Prostate gland (tissue), 2 donors: ENCODE data around the gene RAX2. TPM values are rescaled to one million over a fixed set of nuclear protein-coding genes. Genes with fewer than 3 reads are reported as not detected.
"Not testable (repeated sequence)": the region's sequence is repeated elsewhere in the genome, so short reads cannot be mapped to it uniquely, and the experiment has no call there.

ENCODE experiments used
- DNase-seq: peaks from one replicate; pipeline ENCODE4 v3.0.0-alpha.2; 2019; ENCODE audit warnings: low spot score
- H3K27ac ChIP-seq, 2 donors: fragments of 200-600 bp; sonication (generic); 2 replicates each; pipeline ENCODE4 v1.5.1; 2017 to 2019
- H3K27me3 ChIP-seq: fragments of 200-600 bp; sonication (generic); replicated peaks from 2 replicates; pipeline ENCODE4 v1.5.1; 2019; ENCODE audit not compliant: insufficient read depth
- H3K36me3 ChIP-seq, 2 donors: fragments of 200-600 bp; sonication (generic); 1 replicate in 1 of 2; 2 replicates in 1 of 2; pipeline versions ENCODE4 v1.5.1 to v1.8.1; 2017 to 2019
- H3K4me1 ChIP-seq: fragments of 200-600 bp; sonication (generic); replicated peaks from 2 replicates; pipeline ENCODE4 v1.5.1; 2019
- H3K4me3 ChIP-seq, 2 donors: fragments of 200-600 bp; sonication (generic); 2 replicates each; pipeline ENCODE4 v1.5.1; 2017 to 2019
- H3K9me3 ChIP-seq: fragments of 200-600 bp; sonication (generic); 2 replicates; pipeline ENCODE4 v1.5.1; 2017
- CTCF ChIP-seq, 4 experiments: fragments of 200-600 bp in 2 of 4; fragments of 450-650 bp in 2 of 4; sonication (generic) in 2 of 4; IDR thresholded peaks; 1 replicate in 3 of 4; 2 replicates in 1 of 4; pipeline ENCODE4 v1.5.1; 2016 to 2019; ENCODE audit warnings: antibody characterized with exemption in 4 of 4, mild to moderate bottlenecking in 2 of 4, moderate library complexity in 2 of 4
- POLR2A ChIP-seq: fragments of 450-650 bp; IDR thresholded peaks from one replicate; pipeline ENCODE4 v1.6.1; 2016; ENCODE audit warnings: antibody characterized with exemption, mild to moderate bottlenecking
- POLR2AphosphoS5 ChIP-seq: sonication (generic); formaldehyde crosslinking; IDR thresholded peaks from one replicate; pipeline ENCODE4 v1.6.1; 2017; ENCODE audit warnings: antibody characterized with exemption
- WGBS: methylation state at CpG from one replicate; pipeline ENCODE4 v1.1.5; 2018; 5-methylcytosine and 5-hydroxymethylcytosine counted together
- intact Hi-C: fragments of 100-400 bp; cut with DNase I; formaldehyde crosslinking; loops from one replicate; pipeline ENCODE4 v1.14.2; 2022
- total RNA-seq, 2 donors: library from RNA; depleted of rRNA; stranded (reverse); fragments of >200 nt; gene quantifications; one replicate each; pipeline ENCODE4 v1.1.0, GENCODE V29; 2016

RAX2 gene
- total RNA-seq, 2 donors from 2014 or later, result not detected

DNA sequence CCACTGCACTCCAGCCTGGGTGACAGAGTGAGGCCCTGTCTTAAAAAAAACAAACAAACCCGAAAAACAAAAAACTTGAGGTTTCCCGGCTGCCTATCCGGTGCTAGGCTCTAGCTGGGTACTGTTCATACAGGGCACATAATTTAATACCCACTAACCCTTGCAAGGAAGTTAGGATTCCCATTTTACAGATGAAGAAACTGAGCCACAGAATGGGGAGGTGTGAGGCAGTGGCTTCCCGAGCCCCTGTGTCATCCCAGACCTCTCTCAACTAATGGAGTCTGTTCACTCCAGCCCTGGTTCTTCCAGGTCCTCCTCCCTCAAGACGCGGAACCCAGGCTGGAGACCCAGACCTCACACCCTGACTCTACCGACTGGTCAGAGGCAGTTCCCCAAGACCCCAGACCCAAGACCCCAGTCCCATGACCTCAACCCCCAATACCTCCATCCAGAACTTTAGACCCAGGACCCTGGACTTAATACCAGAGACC is 11.1 kb downstream of the RAX2 start:
- Histone ChIP-seq H3K27me3 (no peaks in the 10 kb centered on the region), H3K9me3 (no peaks in the 10 kb centered on the region), H3K36me3 (peaks cover 0 to 4% of the 10 kb centered on the region in 2 donors), H3K4me3 (peak overlapping the region; percentile 66 to 78), H3K27ac (peak overlapping the region; percentile 96 to 99), H3K4me1 (peaks cover 3% of the 10 kb centered on the region)
- TF ChIP-seq CTCF (IDR thresholded peaks at IDR 0.05), result no peak
- TF ChIP-seq POLR2AphosphoS5, result no peak
- no peak for TF ChIP-seq POLR2A
- no peak for DNase-seq
- WGBS, result 32% methylated on average over 7 of the region's 7 CpGs
- intact Hi-C loops, result loop anchor here (5.0 kb wide), 1 partner anchor 226 kb away; the partner anchor contains the start of gene EEF2

DNA sequence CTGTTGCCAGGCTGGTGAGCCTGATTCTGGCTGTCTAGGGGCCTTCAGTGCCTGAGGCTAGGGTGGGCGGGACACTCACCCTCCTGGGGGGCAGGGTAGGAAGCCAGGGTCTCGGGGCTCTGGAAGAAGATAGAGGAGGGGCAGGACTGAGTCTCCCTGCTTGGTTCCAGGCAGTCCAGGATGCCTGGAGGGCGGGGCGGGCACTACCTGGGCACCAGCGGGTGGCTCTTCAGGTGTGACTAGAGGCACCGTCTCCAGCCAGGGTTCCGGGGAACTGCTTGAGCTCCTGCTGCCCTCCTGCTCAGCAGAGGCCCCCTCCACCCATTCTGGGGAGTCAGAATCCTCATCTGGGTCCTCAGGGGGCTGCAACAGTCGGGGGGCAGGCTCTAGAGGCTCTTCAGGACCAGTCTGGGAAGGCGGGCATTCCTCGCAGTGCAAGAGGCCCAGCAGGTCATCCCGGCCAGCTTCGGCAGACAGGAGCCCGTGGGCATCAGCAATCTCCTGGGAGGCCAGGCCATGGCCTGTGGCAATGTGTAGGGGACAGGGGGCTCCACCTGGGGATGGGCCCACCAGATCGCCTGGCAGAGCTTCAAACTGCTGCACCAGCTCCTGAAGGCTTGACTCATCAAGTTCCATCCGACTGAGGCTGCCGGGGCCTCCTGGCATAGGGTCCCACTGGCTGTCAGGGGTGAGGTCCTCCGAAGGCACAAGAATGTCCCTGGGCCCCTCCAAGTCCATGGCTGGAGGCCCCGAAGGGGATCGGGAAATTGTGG is 12.4 kb downstream of the RAX2 start:
- peak overlapping the region in 1 of 2 donors; percentile 3 for H3K4me3 ChIP-seq
- no peak overlapping the region for H3K27ac ChIP-seq
- 87% methylated on average over 18 of the region's 19 CpGs for WGBS
- H3K36me3 ChIP-seq, result no peaks in the 10 kb centered on the region
- H3K27me3 ChIP-seq, result no peaks in the 10 kb centered on the region
- H3K4me1 ChIP-seq, result peaks cover 3% of the 10 kb centered on the region
- DNase-seq, result no peak
- no peaks in the 10 kb centered on the region for H3K9me3 ChIP-seq
- intact Hi-C loops, result loop anchor here (5.0 kb wide), 1 partner anchor 228 kb away; the partner anchor contains the start of gene EEF2
- TF ChIP-seq POLR2A (no peak), POLR2AphosphoS5 (no peak), CTCF (IDR thresholded peaks at IDR 0.05) (no peak)

- H3K4me1 ChIP-seq, H3K9me3 ChIP-seq, H3K4me3 ChIP-seq, intact Hi-C loops, H3K27me3 ChIP-seq, H3K27ac ChIP-seq, DNase-seq, H3K36me3 ChIP-seq: not testable (repeated sequence)
- 98% methylated on average over 13 of the region's 13 CpGs for WGBS
These were observed 13.7 kb downstream of the RAX2 start for GRCh38 chr19:3758297-3758696.

GRCh38 chr19:3757705-3758104 is 14.3 kb downstream of the RAX2 start:
- intact Hi-C loops, H3K4me1 ChIP-seq, DNase-seq, H3K27me3 ChIP-seq, H3K4me3 ChIP-seq, H3K9me3 ChIP-seq, H3K27ac ChIP-seq, H3K36me3 ChIP-seq: not testable (repeated sequence)
- 93% methylated on average over 7 of the region's 7 CpGs for WGBS

- WGBS, result 91% methylated on average over 46 of the region's 51 CpGs
- H3K27me3 ChIP-seq, result no peaks in the 10 kb centered on the region
- DNase-seq, result no peak
- TF ChIP-seq CTCF (IDR thresholded peaks at IDR 0.05) (no peak), POLR2A (no peak), POLR2AphosphoS5 (no peak)
- H3K36me3 ChIP-seq, result peaks cover 0 to 9% of the 10 kb centered on the region in 2 donors
- no peak overlapping the region for H3K4me3 ChIP-seq
- no peaks in the 10 kb centered on the region for H3K9me3 ChIP-seq
- intact Hi-C loops, result no loop called here
- no peaks in the 10 kb centered on the region for H3K4me1 ChIP-seq
- H3K27ac ChIP-seq, result no peak overlapping the region
These were observed 18.2 kb downstream of the RAX2 start for GRCh38 chr19:3753631-3754410.
